DND-41 (cell line): ENCODE measurements around the gene PPP1R15B.

Source experiments
- ATAC-seq: fragments of 200-7000 bp; cut with Tn5 transposase; 3 replicates; pipeline ENCODE4 v1.9.1; 2021; ENCODE audit warnings: low read depth; ENCODE audit not compliant: insufficient read depth
- DNase-seq: peaks from one replicate; pipeline ENCODE4 v3.0.0-alpha.2; 2020
- H2AFZ ChIP-seq: 2 replicates; pipeline ENCODE4 v1.6.0; 2012; ENCODE audit warnings: low read depth, low read length
- H3K27ac ChIP-seq: 2 replicates; pipeline ENCODE4 v1.5.1; 2012; ENCODE audit warnings: low read length, inconsistent platforms
- H3K27me3 ChIP-seq: fragments of 200-600 bp; sonication (generic); 2 replicates; pipeline ENCODE4 v1.6.0; 2012; ENCODE audit warnings: low read length, mild to moderate bottlenecking, inconsistent platforms; ENCODE audit not compliant: insufficient read depth, poor library complexity
- H3K36me3 ChIP-seq: 2 replicates; pipeline ENCODE4 v1.5.1; 2012; ENCODE audit warnings: low read length, inconsistent platforms; ENCODE audit not compliant: insufficient read depth
- H3K4me1 ChIP-seq: 2 replicates; pipeline ENCODE4 v1.5.1; 2012; ENCODE audit warnings: mild to moderate bottlenecking, low read length; ENCODE audit not compliant: insufficient read depth
- H3K4me2 ChIP-seq: 2 replicates; pipeline ENCODE4 v1.6.0; 2012; ENCODE audit warnings: mild to moderate bottlenecking, moderate library complexity, low read length, inconsistent platforms; ENCODE audit not compliant: insufficient read depth
- H3K4me3 ChIP-seq, 2 experiments: fragments of 200-600 bp in 1 of 2; shearing (Covaris generic) in 1 of 2; 2 replicates each; pipeline ENCODE4 v1.5.1; 2012 to 2016; ENCODE audit warnings: inconsistent platforms in 2 of 2, low read length in 2 of 2, mild to moderate bottlenecking in 2 of 2, low read depth in 1 of 2, moderate library complexity in 1 of 2
- H3K79me2 ChIP-seq: 2 replicates; pipeline ENCODE4 v1.6.0; 2012; ENCODE audit warnings: low read length, inconsistent platforms; ENCODE audit not compliant: insufficient read depth
- H3K9ac ChIP-seq: 2 replicates; pipeline ENCODE4 v1.6.0; 2012; ENCODE audit warnings: low read depth, mild to moderate bottlenecking, inconsistent platforms, low read length, moderate library complexity
- H3K9me3 ChIP-seq: 2 replicates; pipeline ENCODE4 v1.5.1; 2012; ENCODE audit warnings: low read length, moderate library complexity, mild to moderate bottlenecking, inconsistent platforms; ENCODE audit not compliant: insufficient read depth, severe bottlenecking
- H4K20me1 ChIP-seq: 2 replicates; pipeline ENCODE4 v1.6.0; 2012; ENCODE audit warnings: low read length; ENCODE audit not compliant: insufficient read depth
- CTCF ChIP-seq: IDR thresholded peaks from 2 replicates; pipeline ENCODE4 v1.5.1; 2012; ENCODE audit warnings: borderline replicate concordance, low read length, moderate library complexity, mild to moderate bottlenecking; ENCODE audit not compliant: poor library complexity, severe bottlenecking; ENCODE audit errors: extremely low read depth
- EZH2 ChIP-seq: IDR thresholded peaks from 3 replicates; pipeline ENCODE4 v1.6.1; 2012; ENCODE audit warnings: borderline replicate concordance, low read depth, mild to moderate bottlenecking, moderate library complexity, low read length, inconsistent platforms; ENCODE audit not compliant: severe bottlenecking

The PPP1R15B gene

GRCh38 chr1:204457666-204458065, 46.0 kb upstream of the PPP1R15B start:
- H3K9me3 ChIP-seq, result no peaks in the 10 kb centered on the region
- no peak overlapping the region for H3K4me3 ChIP-seq
- H2AFZ ChIP-seq, result no peak overlapping the region
- ATAC-seq, result no peak
- TF ChIP-seq CTCF, result no peak
- TF ChIP-seq EZH2, result no peak
- no peaks in the 10 kb centered on the region for H3K79me2 ChIP-seq
- no peak overlapping the region for H3K27ac ChIP-seq
- peaks cover 5% of the 10 kb centered on the region; the same call in 1 of the 2 replicates for H4K20me1 ChIP-seq
- peaks cover 47% of the 10 kb centered on the region for H3K36me3 ChIP-seq
- no peaks in the 10 kb centered on the region for H3K27me3 ChIP-seq
- no peak overlapping the region for H3K9ac ChIP-seq
- DNase-seq, result no peak
- H3K4me1 ChIP-seq, result peaks cover 36% of the 10 kb centered on the region
- H3K4me2 ChIP-seq, result no peak overlapping the region

- H3K27ac ChIP-seq, result no peak overlapping the region
- H3K4me3 ChIP-seq, result no peak overlapping the region
- H3K9me3 ChIP-seq, result no peaks in the 10 kb centered on the region
- DNase-seq (no peak), ATAC-seq (no peak)
- peaks cover 5% of the 10 kb centered on the region; the same call in 1 of the 2 replicates for H4K20me1 ChIP-seq
- peaks cover 29% of the 10 kb centered on the region for H3K4me1 ChIP-seq
- TF ChIP-seq EZH2 (no peak), CTCF (no peak)
- no peak overlapping the region for H2AFZ ChIP-seq
- H3K9ac ChIP-seq, result no peak overlapping the region
- H3K36me3 ChIP-seq, result peaks cover 48% of the 10 kb centered on the region
- no peaks in the 10 kb centered on the region for H3K27me3 ChIP-seq
- H3K4me2 ChIP-seq, result no peak overlapping the region
- no peaks in the 10 kb centered on the region for H3K79me2 ChIP-seq
Observed at GRCh38 chr1:204456826-204457442, 45.3 kb upstream of the PPP1R15B start.

- H3K9ac ChIP-seq, result no peak overlapping the region
- no peaks in the 10 kb centered on the region for H4K20me1 ChIP-seq
- ATAC-seq (no peak), DNase-seq (no peak)
- peaks cover 59% of the 10 kb centered on the region for H3K36me3 ChIP-seq
- H3K27ac ChIP-seq, result no peak overlapping the region
- H2AFZ ChIP-seq, result no peak overlapping the region
- no peaks in the 10 kb centered on the region for H3K27me3 ChIP-seq
- H3K4me3 ChIP-seq, result no peak overlapping the region
- H3K4me1 ChIP-seq, result peaks cover 17% of the 10 kb centered on the region
- no peak overlapping the region for H3K4me2 ChIP-seq
- TF ChIP-seq EZH2, result no peak
- no peaks in the 10 kb centered on the region for H3K79me2 ChIP-seq
- no peaks in the 10 kb centered on the region for H3K9me3 ChIP-seq
Observed at GRCh38 chr1:204455831-204456145, 44.2 kb upstream of the PPP1R15B start.

- Histone ChIP-seq H3K27ac (no peak overlapping the region), H3K4me1 (peaks cover 12% of the 10 kb centered on the region), H3K4me2 (no peak overlapping the region), H3K27me3 (no peaks in the 10 kb centered on the region), H2AFZ (no peak overlapping the region), H3K36me3 (peaks cover 59% of the 10 kb centered on the region), H3K9ac (no peak overlapping the region), H3K9me3 (no peaks in the 10 kb centered on the region), H4K20me1 (no peaks in the 10 kb centered on the region), H3K79me2 (no peaks in the 10 kb centered on the region), H3K4me3 (no peak overlapping the region)
- ATAC-seq, result no peak
- no peak for DNase-seq
- TF ChIP-seq EZH2 (no peak), CTCF (no peak)
Observed at GRCh38 chr1:204455063-204455830, 43.6 kb upstream of the PPP1R15B start.
